HTERT RPE-1 (cell line): ENCODE data around the gene TC2N.
"Not testable (repeated sequence)": the region's sequence is repeated elsewhere in the genome, so short reads cannot be mapped to it uniquely, and the experiment has no call there.

Experiments used
- in situ Hi-C: fragments of 300-500 bp; cut with MboI; formaldehyde crosslinking; loops from 4 replicates; pipeline ENCODE4 v1.14.3; 2020; ENCODE audit warnings: low sequenced_read_pairs

Gene TC2N

DNA sequence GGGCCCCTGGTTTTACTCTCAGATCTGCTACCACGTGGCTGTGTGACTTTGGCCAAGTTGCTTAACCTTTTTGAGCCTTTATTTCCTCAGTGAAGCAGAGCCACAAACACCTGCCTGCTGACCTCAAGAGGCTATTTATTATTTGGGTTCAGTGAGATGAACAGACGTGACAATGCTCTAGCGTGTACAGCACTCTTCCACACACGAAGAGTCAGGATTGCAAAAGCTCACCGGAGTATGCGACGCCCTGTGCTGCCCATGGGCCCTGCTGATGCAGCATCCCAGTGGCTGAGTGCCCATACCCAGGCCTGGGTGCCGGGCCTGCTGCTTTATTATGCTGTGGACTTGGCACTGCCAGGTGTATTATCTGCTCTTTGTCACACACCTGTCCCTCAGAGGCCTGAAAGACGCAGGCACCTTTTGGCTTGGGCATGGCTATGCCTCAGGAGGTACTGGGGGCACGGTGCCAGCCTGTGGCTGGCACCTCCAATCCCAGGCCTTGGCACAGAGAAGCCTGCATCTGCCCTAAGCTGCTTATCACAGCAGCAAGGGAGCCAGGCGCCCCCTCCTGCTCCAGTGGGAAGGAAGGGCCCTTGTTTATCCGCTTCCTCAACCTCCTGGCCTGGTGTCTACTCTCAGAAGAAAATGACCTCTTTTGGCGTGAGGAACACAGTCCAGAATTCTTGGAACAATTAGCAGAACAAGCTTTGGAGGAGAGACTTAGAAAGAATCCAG, 22.3 kb upstream of the TC2N start:
- in situ Hi-C loops: no loop called here

DNA sequence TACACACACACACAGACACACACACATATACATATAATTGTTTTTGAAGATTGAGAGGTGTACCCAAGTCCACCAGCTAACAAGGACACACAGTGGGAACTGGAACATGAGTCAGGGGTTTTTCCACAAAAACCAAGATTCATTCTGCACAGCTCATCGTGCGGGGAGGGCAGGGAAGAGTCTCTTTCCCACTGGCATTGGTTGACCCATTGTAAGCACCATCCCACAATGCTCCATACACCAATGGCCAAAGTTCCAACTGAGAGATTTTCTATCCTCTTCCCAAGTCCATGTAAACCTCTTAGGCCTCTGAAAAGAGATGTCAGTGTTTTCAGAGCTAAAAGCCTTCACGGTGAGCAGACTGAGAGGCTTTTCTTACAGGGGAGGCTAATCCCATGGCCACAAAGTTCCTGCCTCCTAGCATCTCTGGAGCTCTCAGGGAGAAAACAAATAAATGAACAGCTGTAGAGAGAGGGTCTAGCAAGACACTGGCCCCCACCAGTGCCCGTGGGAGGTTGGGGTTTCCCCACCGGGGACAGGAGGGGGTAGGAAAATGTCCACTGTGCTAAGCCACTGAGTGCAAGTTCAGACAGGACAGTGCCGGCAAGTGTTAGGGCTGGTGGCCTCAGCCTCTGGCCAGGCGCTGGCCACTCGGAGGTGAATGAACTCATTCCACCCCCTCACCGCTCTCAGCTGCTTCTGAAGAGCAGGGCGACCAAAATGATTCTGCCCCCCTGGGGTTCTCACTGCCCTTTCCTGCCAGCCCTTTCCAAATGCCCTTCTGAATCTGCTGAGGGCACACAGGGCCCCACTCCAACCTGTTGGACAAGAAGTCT, 21.5 kb upstream of the TC2N start:
- in situ Hi-C loops: no loop called here

DNA sequence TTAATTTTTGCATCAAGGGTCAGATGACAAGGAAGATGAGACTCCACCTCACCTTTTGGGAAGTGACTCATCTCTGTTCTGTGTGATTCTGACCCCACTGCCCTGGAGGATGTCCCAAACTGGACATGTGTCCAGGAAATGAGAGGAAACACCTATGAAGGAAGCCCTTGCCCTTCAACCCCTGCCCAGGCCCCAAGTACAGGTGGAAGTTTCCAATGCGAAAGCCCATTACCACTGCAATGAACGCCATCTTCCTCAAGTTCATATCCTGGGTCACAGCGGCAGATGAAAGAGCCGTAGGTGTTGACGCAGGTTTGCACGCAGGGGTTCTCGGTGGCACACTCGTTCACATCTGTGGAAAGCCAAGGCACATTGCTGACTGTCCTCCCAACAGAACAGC, 19.6 kb upstream of the TC2N start:
- in situ Hi-C loops: no loop called here

DNA sequence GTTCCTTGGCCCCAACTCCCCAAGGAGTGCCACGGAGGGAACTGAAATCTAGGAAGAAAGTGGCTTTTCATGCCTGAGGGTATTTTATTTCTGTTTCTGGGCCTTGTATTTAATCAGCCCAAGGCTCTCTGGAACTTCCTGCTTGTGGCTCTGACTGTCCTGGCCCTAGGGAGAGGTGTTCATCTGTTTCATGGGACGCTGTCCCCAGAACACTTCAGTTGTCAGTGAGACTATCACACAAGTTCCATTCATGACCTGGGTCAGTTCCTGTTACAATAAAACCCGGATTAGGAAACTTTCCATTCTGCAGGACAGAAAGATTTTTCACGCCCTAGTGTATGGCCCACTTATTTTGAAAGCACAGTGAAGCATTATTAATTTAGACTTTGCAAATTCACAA, 18.5 kb upstream of the TC2N start:
- in situ Hi-C loops: no loop called here

- in situ Hi-C loops: no loop called here
These were observed 17.9 kb upstream of the TC2N start for GRCh38 chr14:91885113-91885712.

- in situ Hi-C loops: no loop called here
These were observed 17.3 kb upstream of the TC2N start for GRCh38 chr14:91884664-91885063.

GRCh38 chr14:91883753-91884152, 16.4 kb upstream of the TC2N start:
- in situ Hi-C loops: no loop called here

- in situ Hi-C loops: no loop called here
These were observed 15.4 kb upstream of the TC2N start for GRCh38 chr14:91882776-91883175.

GRCh38 chr14:91882369-91882768, 15.0 kb upstream of the TC2N start:
- in situ Hi-C loops: no loop called here

DNA sequence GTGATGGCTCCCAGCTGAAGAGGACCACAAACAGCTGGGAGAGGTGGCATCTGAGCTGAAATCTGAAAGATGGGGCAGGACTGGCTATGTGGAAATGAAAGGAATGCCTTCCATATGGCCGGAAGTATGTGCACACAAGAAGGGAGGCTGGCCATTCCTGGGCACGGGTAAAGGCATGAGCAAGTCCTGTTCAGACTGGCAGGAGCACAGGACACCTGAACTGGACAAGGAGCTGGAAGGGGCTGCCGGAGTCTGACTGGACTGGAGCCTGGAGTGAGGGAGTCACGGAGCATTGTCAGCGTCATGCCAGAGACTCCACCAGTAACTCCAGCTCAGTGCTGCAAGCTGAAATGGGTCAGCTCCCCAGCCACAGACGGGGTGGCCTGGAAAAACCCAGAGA, 11.9 kb upstream of the TC2N start:
- in situ Hi-C loops: no loop called here

GRCh38 chr14:91878274-91878673, 10.9 kb upstream of the TC2N start:
- in situ Hi-C loops: no loop called here

GRCh38 chr14:91877376-91877915, 10.1 kb upstream of the TC2N start:
- in situ Hi-C loops: no loop called here

DNA sequence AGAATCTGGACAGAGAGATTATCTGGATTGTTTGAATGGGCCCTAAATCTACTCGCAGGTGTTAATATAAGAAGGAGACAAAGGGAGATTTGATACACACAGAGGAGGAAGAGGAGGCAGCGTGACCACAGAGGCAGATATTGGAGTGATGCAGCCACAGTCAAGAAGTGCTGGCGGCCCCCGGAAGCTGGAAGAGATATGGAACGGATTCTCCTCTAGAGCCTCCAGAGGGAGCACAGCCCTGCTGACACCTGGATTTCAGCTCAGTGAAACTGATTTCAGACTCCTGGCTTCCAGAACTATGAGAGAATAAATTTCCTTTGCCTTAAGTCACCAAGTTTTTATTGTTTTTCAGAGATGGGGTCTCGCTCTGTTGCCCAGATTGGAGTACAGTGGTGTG, 9.2 kb upstream of the TC2N start:
- in situ Hi-C loops: no loop called here

DNA sequence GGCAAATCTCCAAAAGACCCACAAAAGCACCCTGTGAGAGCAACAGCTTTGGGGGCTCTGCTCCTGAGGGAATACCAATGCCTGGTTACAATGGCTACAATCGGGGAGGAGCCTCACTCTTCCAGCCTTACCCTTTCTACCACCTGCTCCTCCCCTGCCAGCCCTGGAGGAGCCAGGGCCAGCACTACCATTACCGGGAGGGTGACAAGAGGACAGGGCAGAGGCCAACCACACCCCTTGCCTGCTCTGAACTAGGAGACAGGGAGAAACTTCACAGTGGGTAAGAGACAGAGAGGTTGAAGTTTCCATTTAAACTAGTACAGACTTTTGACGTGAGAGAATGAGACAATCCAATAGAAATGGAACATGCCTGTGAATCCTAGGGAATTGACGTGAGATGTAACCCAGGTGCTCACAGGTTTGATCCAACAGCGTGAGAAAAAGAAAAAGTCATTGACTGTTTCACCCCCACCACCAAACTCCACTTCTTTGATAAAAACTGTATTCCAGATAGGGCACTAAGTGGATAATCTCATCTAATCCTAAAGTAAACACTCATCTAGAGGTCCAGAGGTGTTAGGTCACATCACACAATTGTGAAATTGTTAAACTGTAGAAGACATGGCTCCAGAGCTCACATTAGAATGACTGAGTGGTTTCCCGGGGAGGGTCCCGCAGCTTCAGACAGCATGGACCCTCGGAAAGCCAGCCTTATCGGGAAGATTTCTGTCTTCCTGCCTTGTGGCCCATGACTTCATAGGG, 8.4 kb upstream of the TC2N start:
- in situ Hi-C loops: no loop called here

GRCh38 chr14:91873471-91874415, 6.4 kb upstream of the TC2N start:
- in situ Hi-C loops: no loop called here

DNA sequence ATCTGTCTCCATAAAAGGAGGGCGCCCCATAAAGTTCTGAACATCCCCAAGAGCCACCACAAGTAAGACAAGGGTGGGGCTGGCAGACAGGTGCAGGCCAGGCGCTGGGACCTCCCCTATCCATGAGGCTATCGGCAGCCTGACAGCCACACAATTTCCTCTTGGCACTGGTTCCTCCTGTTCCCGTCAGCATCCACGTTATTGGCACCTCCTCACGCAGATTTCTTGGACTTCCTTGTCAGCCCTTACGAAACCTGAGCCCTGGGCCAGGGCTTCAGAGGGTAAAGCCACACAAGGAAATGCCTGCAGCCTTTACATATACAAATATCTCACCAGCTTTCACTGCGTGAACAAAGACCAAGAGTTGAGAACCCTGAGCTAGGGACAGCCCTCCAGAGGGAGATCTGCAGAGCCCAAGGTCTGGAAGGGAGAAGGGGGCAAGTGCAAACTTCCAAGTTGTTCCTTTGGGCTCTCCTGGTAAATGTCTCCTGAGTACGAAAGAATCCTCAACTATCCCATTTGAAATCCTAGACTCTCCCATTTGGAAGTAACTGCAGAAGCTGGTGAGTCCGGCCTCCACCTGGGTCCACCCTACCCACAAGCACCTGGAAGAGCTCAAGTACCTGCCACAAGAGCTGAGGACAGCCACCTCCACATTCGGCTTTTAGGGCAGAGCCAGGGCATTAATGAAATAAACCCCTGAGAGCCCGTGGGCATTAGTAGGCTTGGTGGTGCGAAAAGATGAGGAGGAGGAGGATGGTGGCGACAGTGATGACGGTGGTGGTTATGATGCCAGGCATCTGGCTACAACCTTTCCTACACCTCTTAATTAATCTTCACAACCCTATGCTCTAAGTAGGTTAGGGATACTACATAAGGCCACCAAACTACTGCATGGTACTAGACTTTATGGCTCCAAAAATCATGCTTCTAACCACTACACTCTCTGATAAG, 5.5 kb upstream of the TC2N start:
- in situ Hi-C loops: no loop called here

DNA sequence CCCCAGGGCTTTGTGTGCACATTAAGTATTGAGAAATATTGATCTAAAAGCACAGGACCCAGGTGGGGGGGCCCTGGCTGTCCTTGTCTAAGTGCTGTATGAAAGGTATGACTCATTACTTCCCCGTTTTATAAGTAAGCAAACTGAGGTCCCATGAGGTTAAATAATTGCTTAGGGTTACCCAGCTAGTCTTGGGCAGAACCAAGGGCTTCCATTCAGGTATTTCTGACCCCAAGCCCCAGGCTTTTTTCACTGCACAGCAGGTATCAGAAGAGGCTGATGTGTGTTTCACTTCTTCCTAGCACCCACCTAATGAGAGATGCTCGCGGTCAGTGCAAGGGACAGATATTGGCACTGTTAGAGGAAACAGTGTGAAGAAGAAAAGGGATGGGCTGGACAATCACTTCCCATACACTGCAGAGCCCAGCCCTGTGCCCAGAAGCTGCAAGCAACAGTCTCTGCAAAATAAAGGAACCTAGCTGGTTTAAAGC, 4.7 kb upstream of the TC2N start:
- in situ Hi-C loops: no loop called here

DNA sequence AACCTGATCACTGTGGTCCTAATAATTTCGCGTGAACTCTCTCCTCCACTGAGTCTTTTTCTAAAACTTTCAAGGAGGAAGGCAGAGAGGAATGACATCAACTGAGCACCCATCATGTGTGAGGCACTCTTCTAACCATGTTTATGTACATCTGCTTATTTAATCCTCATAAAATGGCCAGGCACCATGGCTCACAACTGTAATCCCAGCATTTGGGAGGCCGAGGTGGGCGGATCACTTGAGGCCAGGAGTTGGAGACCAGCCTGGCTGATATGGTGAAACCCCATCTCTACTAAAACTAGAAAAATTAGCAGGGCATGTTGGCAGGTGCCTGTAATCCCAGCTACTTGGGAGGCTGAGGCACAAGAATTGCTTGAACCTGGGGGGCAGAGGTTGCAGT, 4.1 kb upstream of the TC2N start:
- in situ Hi-C loops: not testable (repeated sequence)

DNA sequence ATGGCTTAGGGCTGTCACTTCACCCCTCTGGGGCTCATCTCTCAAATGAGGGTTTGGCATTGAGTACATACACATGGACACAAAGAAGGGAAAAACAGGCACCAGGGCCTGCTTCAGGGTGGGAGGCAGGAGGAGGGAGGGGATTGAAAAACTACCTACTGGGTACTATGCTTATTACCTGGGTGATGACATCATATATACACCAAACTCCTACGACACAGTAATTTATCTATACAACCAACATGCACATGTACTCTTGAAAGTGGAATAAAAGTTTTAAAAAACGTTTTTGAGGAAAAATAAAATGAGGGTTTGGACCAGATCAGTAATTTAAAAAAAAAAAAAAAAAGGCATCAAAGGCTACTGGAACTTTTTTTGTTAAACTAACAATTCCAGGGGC, 3.6 kb upstream of the TC2N start:
- in situ Hi-C loops: no loop called here
